ENCODE measurements around the gene THOC6.
A peak's percentile ranks its signal among the peaks of the same experiment; 100 is the strongest.
"Not testable (repeated sequence)": the region's sequence is repeated elsewhere in the genome, so short reads cannot be mapped to it uniquely, and the experiment has no call there.

The THOC6 gene

DNA sequence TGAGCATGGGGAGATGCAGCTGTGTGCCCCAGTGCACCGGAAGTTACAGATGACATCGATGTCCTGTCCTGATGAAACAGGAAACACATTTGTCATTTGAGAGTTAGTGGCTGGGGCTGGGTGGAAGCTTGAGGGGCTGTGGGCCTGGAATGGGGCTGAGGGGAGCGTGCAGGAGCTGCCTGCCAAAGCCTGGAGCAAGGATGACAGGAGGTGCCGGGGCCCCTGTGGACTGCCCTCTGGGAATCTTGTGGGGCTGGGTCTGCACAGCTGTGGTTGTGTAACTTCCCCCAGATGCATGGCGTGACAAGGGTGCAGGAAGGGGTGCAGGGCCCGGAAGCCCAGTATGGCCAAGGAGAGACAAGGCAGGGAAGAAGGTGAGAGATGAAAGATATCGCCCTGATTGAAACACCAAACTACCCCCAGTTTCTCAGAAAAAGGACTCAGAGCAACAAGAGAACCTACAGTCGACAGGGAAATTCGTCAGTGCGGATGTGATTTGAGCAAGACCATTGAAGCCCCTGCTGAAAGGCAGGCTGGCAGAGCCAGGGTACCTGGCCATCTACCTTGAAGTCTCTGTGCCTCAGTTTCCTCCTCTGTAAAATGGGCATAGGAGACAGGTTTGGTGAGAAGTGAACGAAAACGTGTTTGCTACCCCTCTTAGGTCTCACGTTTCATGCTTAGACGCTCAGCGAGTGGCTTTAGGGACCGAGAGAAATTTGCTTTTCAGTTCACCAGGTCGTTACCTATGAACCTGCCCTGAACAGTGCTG lies 31.3 kb downstream of the THOC6 start:
- DNase-seq (ENCODE audit: low read depth in 2 of 2), result no peak

GRCh38 chr16:3055734-3056115 lies 31.9 kb downstream of the THOC6 start:
- not testable (repeated sequence) for DNase-seq (ENCODE audit: low read depth in 2 of 2)

DNA sequence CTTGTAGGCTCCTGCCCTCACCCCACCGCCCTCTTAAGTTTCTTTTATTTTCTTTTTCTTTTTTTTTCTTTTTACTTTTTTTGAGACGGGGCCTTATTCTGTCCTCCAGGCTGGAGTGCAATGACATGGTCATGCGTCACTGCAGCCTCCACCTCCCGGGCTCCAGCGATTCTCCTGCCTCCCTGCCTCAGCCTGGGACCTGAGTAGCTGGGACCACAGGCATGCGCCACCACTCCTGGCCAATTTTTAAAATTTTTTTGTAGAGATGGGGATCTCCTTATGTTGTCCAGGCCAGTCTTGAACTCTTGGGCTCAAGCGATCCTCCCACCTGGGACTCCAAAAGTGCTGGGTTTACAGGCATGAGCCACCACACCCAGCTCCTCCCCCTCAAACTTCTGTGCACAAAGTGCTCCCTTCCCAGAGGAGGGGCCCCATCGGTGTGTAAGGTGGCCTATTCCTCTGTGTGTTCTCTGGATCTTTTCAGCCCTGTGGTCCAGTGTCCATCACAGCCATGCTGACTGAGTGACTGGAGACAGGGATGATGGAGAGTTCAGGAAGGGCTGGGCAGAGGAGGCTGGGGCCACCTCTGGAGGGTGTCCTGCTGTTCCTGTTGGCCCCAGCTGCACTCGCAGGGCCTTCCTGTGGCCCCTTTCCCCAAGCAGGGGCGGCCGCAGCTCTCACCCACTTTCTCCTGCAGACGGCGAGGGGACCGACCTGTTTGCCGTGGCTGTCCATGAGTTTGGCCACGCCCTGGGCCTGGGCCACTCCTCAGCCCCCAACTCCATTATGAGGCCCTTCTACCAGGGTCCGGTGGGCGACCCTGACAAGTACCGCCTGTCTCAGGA lies 32.7 kb downstream of the THOC6 start:
- no peak for DNase-seq (ENCODE audit: low read depth in 2 of 2)

- no peak for DNase-seq (ENCODE audit: low read depth in 2 of 2)
Measured at GRCh38 chr16:3057181-3058138, 33.6 kb downstream of the THOC6 start.

- no peak for DNase-seq (ENCODE audit: low read depth in 2 of 2)
Measured at GRCh38 chr16:3058139-3059030, 34.5 kb downstream of the THOC6 start.

DNA sequence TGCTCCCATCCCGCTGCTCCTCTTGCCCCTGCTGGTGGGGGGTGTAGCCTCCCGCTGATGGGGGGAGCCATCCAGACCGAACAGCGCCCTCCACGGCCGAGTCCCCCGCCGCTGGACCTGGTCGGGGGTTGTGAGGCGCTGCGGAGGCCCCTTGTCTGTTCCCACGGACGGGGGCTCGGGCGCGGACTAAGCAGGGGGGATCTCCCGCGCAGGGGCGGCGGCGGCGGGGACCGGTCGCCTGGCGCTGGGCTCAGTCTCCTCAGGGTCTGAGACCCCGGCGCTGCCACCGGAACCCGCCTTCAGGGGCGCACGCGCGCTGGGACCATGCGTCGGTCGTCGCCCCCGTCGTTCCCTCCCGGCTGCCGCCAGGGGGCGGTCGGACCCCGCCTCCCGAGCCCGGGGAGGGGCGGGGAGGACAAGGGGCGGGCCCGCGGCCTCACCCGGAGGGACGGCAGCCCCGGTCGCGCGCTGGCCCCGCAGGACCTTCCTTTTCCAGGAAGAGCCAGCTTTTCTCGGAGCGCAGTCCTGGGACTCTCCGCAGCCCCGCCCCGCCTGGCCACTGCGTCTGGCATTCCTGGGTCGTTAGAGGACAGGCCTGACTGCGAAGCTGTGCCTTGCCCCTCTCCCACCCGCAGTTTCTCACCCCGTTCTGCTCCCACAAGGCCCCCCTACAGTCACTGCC lies 35.3 kb downstream of the THOC6 start:
- peak; percentile 72 to 79 for DNase-seq (ENCODE audit: low read depth in 2 of 2)

DNA sequence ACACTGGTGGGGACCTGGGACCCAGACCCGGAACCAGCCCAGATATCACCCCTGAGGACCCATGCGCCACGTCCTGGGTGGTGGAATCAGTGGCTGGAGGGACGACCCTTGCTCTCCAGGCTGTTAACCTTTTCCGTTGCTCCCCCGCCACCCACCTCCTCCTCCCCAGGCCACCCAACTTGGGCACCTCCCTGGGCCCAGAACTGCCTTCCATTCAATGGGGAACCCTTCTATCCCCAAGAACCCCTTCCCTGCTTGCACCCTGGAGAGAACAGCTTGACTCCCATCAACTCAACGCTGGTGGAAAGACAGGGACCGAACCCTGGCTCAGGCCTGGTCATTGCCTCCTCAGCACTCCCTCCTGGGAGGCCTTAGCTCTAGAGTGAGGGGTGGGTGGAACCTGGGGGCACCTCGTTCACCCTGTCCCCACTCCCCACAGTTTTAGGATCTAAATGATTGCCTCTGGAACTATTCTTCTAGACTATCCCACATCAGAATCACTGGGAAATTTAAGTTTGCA lies 35.9 kb downstream of the THOC6 start:
- DNase-seq (ENCODE audit: low read depth in 2 of 2), result no peak

DNA sequence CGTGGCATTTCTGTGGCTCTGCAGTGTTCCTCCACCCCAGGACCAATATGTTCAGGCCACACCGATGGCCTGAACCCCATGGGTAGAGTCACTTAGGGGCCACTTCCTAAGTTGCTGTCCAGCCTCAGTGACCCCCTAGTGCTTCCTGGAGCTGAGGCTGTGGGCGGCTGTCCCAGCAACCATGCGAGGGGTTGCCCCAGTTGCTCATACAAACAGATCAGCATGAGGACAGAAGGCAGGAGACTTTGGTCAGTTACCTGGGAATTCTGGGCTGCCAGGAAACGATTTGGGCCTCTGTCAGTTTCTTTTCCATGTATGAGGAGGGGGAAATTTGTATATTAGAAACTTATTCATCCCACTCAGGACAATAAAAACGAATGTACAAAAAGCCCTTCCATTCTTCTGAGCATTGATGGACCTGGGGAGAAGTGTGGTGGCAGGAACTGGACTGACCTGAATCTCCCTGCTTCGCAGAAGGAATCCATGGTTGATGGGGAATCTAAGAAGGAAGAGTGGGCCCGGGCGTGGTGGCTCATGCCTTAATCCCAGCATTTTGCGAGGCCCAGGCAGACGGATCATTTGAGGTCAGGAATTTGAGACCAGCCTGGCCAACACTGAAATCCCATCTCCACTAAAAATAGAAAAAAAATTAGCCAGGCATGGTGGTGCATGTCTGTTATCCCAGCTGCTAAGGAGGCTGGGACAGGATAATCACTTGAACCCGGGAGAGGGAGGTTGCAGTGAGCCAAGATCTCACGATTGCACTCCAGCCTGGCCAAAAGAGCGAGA lies 36.7 kb downstream of the THOC6 start:
- DNase-seq (ENCODE audit: low read depth in 2 of 2), result no peak

GRCh38 chr16:3062553-3062952 lies 38.7 kb downstream of the THOC6 start:
- DNase-seq (ENCODE audit: low read depth in 2 of 2), result no peak

DNA sequence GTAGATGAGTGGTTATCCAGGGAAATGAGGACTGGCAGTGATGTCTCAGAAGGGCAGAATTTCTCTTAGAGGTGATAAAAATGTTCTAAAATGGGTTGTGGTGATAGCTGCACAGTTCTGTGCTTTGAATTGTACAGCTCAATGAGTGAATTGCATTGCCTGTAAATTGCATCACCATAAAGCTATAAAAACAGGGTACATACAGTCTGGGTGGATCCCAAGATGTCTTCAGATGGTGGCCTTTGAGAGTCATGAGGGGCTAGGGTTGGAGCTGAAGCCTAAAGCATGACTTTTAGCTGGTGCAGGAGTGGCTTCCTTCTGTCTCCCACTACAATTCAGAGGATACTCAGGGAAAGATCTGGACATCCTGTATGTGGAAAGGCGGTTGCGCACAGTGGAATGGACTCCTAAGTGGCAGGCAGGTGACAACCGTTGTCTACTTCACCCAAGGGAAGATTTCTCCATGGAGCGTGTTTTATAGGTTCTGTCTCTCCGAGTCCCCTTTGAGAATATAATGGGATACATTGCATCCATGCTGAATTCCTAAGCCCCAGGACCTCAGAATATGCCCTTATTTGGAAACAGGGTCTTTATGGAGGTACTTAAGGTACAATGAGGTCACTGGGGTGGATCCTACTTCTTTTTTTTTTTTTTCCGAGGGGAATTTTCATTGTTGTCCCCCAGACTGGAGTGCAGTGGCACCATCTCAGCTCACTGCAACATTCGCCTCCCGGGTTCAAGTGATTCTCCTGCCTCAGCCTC lies 40.0 kb downstream of the THOC6 start:
- DNase-seq (ENCODE audit: low read depth in 2 of 2), result no peak

DNA sequence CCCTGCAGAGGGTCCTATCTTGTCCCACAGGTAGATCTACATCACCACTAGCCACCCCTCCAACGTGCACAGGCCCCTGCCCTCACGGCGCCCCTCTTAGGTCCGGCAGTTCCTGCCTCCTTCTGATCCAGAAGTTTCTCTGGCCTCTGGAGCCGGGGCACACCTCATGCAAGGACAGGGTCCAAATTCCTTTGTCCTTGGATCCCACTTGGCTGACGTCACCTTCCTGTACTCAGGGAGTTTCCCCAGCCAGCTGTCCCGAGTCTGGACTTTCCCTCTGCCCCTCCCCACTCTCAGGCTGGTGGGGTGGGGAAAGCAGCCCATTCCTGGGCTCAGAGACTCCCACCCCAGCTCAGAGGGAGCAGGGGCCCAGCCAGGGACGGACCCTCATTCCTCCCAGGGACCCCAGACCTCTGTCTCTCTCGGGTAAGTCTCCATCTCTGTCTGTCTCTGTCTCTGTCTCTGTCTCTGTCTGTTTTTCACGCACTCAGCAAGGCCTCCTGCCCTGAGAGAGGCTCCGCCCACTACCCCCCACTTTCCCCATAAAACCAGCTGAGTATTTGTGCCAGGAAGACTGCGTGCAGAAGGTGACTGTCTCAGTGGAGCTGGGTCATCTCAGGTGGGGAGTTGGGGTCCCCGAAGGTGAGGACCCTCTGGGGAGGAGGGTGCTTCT lies 41.4 kb downstream of the THOC6 start, which contains the start of gene IL32:
TSS of gene IL32 (plus strand) at position 572 of the 673 bp plus-strand sequence. CDS start 172 bp downstream, outside the sequence.
- DNase-seq (ENCODE audit: low read depth in 2 of 2), result peak in 1 of 2 experiments; percentile 74

DNA sequence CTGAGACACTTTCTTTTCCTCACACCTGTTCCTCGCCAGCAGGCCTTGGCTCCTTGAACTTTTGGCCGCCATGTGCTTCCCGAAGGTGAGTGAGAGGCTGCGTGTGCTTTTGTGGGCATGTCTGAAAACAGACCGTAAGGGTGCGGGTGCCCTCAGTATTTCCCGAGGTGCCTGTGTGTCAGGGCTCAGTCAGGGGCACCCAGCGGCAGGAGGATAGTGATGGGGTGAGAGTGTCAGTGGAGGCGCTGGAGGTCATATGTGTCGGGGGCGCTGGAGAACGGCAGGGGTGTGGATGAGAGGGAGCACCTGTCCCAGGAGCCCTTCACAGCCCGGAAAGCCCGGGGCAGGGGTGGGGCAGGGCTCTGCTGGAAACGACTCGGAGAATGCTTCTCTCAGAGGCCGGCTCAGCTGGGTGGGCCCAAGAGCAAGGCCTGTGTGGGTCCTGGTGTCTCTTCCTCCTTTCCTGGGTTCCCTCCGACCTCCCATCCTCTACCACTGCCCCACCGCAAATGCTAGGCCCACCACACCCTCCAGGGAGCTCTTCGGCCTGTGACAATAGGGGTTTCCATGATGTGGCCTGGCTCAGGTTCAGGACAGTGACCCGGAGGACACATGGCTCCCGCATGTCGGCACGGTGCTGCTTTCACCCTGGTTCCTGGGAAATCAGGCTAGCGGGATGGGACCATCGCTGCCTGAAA lies 42.1 kb downstream of the THOC6 start:
- DNase-seq (ENCODE audit: low read depth in 2 of 2), result no peak

DNA sequence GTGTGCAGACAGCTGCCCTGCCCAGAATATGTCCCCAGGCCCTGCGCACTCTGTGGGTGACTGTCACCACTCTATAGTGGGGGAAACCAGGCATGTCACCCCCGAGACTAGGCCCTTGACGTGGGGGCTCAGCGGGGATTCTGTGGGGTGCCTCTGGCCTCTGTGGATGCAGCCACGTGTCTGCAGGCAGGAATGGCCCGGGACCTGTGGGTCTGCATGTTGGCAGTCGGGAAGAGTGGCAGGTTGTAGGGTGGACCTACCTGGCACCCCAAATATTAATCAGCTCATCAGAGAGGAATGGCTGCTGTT lies 42.6 kb downstream of the THOC6 start:
- DNase-seq (ENCODE audit: low read depth in 2 of 2), result no peak

DNA sequence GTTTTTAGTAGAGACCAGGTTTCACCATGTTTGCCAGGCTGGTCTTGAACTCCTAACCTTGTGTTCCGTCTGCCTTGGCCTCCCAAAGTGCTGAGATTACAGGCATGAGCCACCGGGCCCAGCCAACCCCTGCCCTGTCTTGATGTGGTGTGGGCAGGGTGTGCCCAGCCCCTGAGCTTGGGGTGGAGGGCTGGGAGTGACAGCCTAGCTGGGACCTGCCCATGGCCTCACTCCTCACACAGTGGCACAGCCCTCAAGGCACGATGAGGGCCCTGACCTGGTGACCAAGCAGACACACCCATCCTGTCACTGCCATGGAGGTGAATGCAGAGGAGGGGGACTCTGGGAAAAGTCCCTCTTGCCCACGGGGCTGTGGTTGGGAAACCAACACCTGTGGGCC lies 44.7 kb downstream of the THOC6 start:
- no peak for DNase-seq (ENCODE audit: low read depth in 2 of 2)

DNA sequence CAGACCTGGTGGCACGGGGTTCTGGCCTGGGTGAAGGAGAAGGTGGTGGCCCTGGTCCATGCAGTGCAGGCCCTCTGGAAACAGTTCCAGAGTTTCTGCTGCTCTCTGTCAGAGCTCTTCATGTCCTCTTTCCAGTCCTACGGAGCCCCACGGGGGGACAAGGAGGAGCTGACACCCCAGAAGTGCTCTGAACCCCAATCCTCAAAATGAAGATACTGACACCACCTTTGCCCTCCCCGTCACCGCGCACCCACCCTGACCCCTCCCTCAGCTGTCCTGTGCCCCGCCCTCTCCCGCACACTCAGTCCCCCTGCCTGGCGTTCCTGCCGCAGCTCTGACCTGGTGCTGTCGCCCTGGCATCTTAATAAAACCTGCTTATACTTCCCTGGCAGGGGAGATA lies 45.3 kb downstream of the THOC6 start:
- DNase-seq (ENCODE audit: low read depth in 2 of 2), result not testable (repeated sequence)

- DNase-seq (ENCODE audit: low read depth in 2 of 2), result no peak
Measured at GRCh38 chr16:3070608-3071111, 46.8 kb downstream of the THOC6 start.

- no peak for DNase-seq (ENCODE audit: low read depth in 2 of 2)
Measured at GRCh38 chr16:3071655-3072054, 47.8 kb downstream of the THOC6 start.

Measured in stimulated activated CD4-positive, alpha-beta T cell treated with anti-CD3 and anti-CD28 coated beads, Interleukin-12 subunit alpha, Interleukin-12 subunit beta, amount 100 ng/mL, for 24 hours (primary cell).